GM19351 (cell line): ENCODE measurements around the gene CADM2.
"Not testable (repeated sequence)": the region's sequence is repeated elsewhere in the genome, so short reads cannot be mapped to it uniquely, and the experiment has no call there.

Experiments used
- ATAC-seq: cut with Tn5 transposase; IDR thresholded peaks from one replicate; pipeline ENCODE4 v1.9.1; 2021; ENCODE audit warnings: mild to moderate bottlenecking, moderate library complexity; ENCODE audit not compliant: unreplicated experiment

CADM2 gene

GRCh38 chr3:85631070-85631469 is 672.3 kb downstream of the CADM2 start:
- no peak for ATAC-seq

GRCh38 chr3:85632921-85633320 is 674.1 kb downstream of the CADM2 start:
- no peak for ATAC-seq

GRCh38 chr3:85652360-85652759 is 693.6 kb downstream of the CADM2 start:
- ATAC-seq = no peak

- no peak for ATAC-seq
Observed at GRCh38 chr3:85660451-85660850, 701.7 kb downstream of the CADM2 start.

- ATAC-seq = no peak
Observed at GRCh38 chr3:85662462-85662861, 703.7 kb downstream of the CADM2 start.

- no peak for ATAC-seq
Observed at GRCh38 chr3:85667744-85668143, 709.0 kb downstream of the CADM2 start.

- no peak for ATAC-seq
Observed at GRCh38 chr3:85670634-85671205, 711.9 kb downstream of the CADM2 start.

GRCh38 chr3:85672761-85673160 is 714.0 kb downstream of the CADM2 start:
- ATAC-seq = no peak

GRCh38 chr3:85678713-85679112 is 719.9 kb downstream of the CADM2 start:
- ATAC-seq = no peak

GRCh38 chr3:85681906-85682305 is 723.1 kb downstream of the CADM2 start:
- no peak for ATAC-seq

- no peak for ATAC-seq
Observed at GRCh38 chr3:85691196-85691595, 732.4 kb downstream of the CADM2 start.

- ATAC-seq = no peak
Observed at GRCh38 chr3:85697156-85697555, 738.4 kb downstream of the CADM2 start.

- ATAC-seq = no peak
Observed at GRCh38 chr3:85706130-85706529, 747.3 kb downstream of the CADM2 start.

- not testable (repeated sequence) for ATAC-seq
Observed at GRCh38 chr3:85708325-85708724, 749.5 kb downstream of the CADM2 start.

GRCh38 chr3:85709346-85709892 is 750.6 kb downstream of the CADM2 start:
- no peak for ATAC-seq

- ATAC-seq = no peak
Observed at GRCh38 chr3:85710490-85710889, 751.7 kb downstream of the CADM2 start.

GRCh38 chr3:85721409-85722145 is 762.8 kb downstream of the CADM2 start:
- no peak for ATAC-seq

- no peak for ATAC-seq
Observed at GRCh38 chr3:85725809-85726208, 767.0 kb downstream of the CADM2 start.

GRCh38 chr3:85726241-85726640 is 767.5 kb downstream of the CADM2 start:
- no peak for ATAC-seq

- no peak for ATAC-seq
Observed at GRCh38 chr3:85737846-85738245, 779.1 kb downstream of the CADM2 start.

- no peak for ATAC-seq
Observed at GRCh38 chr3:85740561-85740960, 781.8 kb downstream of the CADM2 start.

- ATAC-seq = no peak
Observed at GRCh38 chr3:85758442-85758841, 799.7 kb downstream of the CADM2 start.
